Aorta (tissue), 5 donors: Measurements from ENCODE around the gene SPACA7. TPM values are rescaled to one million over a fixed set of nuclear protein-coding genes. Genes with fewer than 3 reads are reported as not detected.
A peak's percentile ranks its signal among the peaks of the same experiment; 100 is the strongest.
"Not testable (repeated sequence)": the region's sequence is repeated elsewhere in the genome, so short reads cannot be mapped to it uniquely, and the experiment has no call there.

Experiments used
- ATAC-seq: fragments of 200-7000 bp; cut with Tn5 transposase; one replicate; pipeline ENCODE4 v1.9.1; 2022; ENCODE audit warnings: moderate library complexity; ENCODE audit not compliant: low FRiP score
- DNase-seq, 2 donors: peaks; one replicate each; pipeline ENCODE4 v3.0.0-alpha.2; 2020
- H3K27ac ChIP-seq, 2 donors: one replicate each; pipeline ENCODE4 v1.5.1; 2013; ENCODE audit warnings: low read length in 2 of 2, mild to moderate bottlenecking in 2 of 2, moderate library complexity in 2 of 2, control low read depth in 1 of 2, inconsistent platforms in 1 of 2, low read depth in 1 of 2
- H3K27me3 ChIP-seq, 2 donors: one replicate each; pipeline ENCODE4 v1.6.1; 2013; ENCODE audit warnings: control low read depth in 1 of 2, low read length in 1 of 2, mild to moderate bottlenecking in 1 of 2, moderate library complexity in 1 of 2; ENCODE audit not compliant: insufficient read depth in 2 of 2, control insufficient read depth in 1 of 2
- H3K36me3 ChIP-seq, 2 donors: one replicate each; pipeline ENCODE4 v1.6.1; 2013; ENCODE audit warnings: control low read depth in 1 of 2, low read length in 1 of 2, mild to moderate bottlenecking in 1 of 2; ENCODE audit not compliant: insufficient read depth in 2 of 2, control insufficient read depth in 1 of 2
- H3K4me1 ChIP-seq, 2 donors: one replicate each; pipeline ENCODE4 v1.6.1; 2013; ENCODE audit warnings: low read length in 2 of 2, control low read depth in 1 of 2, mild to moderate bottlenecking in 1 of 2, moderate library complexity in 1 of 2; ENCODE audit not compliant: insufficient read depth in 2 of 2, control insufficient read depth in 1 of 2
- H3K4me3 ChIP-seq, 2 donors: one replicate each; pipeline ENCODE4 v1.5.1; 2013; ENCODE audit warnings: low read length in 2 of 2, control low read depth in 1 of 2, mild to moderate bottlenecking in 1 of 2
- H3K9me3 ChIP-seq: one replicate; pipeline ENCODE4 v1.6.1; 2013; ENCODE audit warnings: mild to moderate bottlenecking, low read length; ENCODE audit not compliant: control insufficient read depth
- WGBS, 2 donors: extraction: QIAGEN DNeasy Blood & Tissue Kit; methylation state at CpG; one replicate each; pipeline ENCODE4 v1.1.7; 2013; 5-methylcytosine and 5-hydroxymethylcytosine counted together
- intact Hi-C, 2 donors: fragments of 100-400 bp; cut with DNase I; formaldehyde crosslinking; loops; one replicate each; pipeline versions ENCODE4 v1.14.2 to v1.15.0; 2022
- polyA plus RNA-seq, 2 donors: library from polyadenylated mRNA; stranded (reverse); fragments of 200-250 nt; gene quantifications; one replicate each; pipeline ENCODE4 v1.2.3, GENCODE V29; 2013
- total RNA-seq, 2 donors: library from RNA; stranded (reverse); fragmentation: NEBNext Ultra II Directional; extraction: Animal tissue kit (Norgen Biotek cat#: 25700); gene quantifications; one replicate each; pipeline ENCODE4 v1.2.1, GENCODE V29; 2021
- donor health status: healthy with polysubstance abuse.
- donor health status: Bipolar disorder and iron deficiency.
- donor health status: DM: no; HTN: no; CAD: no.
- donor health status: DM: no; HTN: no; CAD: no.
- donor health status: DM: yes; HTN: yes; CAD: no.

The SPACA7 gene
- total and polyA plus RNA-seq, 4 donors, result 0.45 TPM; not detected in 3

GRCh38 chr13:112424098-112424497 lies 47.9 kb downstream of the SPACA7 start:
- DNase-seq (peak in 1 of 2 donors; percentile 27), ATAC-seq (no peak)
- H3K4me1 ChIP-seq, result no peaks in the 10 kb centered on the region
- H3K27ac ChIP-seq, result no peak overlapping the region
- H3K4me3 ChIP-seq, result no peak overlapping the region
- H3K36me3 ChIP-seq, result no peaks in the 10 kb centered on the region
- 88 to 89% methylated on average over 12 to 14 of the region's 14 CpGs for WGBS, 2 donors
- no peaks in the 10 kb centered on the region for H3K27me3 ChIP-seq
- intact Hi-C loops, result no loop called here
- H3K9me3 ChIP-seq, result peaks cover 10% of the 10 kb centered on the region

DNA sequence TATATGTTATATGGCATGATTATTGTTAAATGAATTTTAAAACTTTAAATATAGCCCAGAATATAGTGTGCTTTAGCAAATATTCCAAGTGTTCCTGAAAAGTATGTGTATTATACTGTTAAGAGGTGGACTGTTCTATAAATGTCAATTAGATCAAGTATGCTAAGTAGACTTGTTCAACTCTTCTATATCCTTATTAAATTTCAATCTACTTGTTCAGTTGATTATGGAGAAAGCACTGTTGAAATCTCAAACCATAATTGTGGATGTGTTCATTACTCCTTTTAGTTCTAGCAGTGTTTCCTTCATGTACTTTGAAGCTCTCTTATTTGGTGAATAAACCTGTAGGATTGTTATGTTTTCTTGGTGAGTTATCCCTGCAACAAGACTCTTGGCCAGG lies 52.5 kb downstream of the SPACA7 start:
- H3K36me3 ChIP-seq, result no peaks in the 10 kb centered on the region
- no peak overlapping the region for H3K27ac ChIP-seq
- no peaks in the 10 kb centered on the region for H3K27me3 ChIP-seq
- H3K9me3 ChIP-seq, result peaks cover 6% of the 10 kb centered on the region
- no peak for ATAC-seq
- no peak for DNase-seq
- intact Hi-C loops, result no loop called here
- H3K4me1 ChIP-seq, result no peaks in the 10 kb centered on the region
- H3K4me3 ChIP-seq, result no peak overlapping the region

DNA sequence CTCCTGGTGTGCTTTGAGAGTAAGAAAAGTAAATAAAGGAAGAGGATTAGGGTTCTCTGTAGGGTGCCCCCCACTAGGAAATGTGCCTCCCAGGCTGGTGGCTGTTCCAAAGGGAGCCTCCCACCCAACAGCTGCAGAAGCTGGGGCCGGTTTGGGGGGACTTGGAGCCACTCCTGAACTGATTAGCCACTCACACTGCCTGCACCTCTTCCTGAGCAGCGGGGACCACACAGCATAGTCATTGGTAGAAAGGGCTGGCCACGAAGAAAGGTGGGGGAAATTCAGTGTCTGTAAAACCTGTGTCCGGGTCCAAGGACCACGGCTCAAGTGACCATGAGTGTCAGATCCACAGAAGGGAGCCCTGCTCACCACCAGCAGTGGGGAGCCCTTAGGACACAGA lies 55.6 kb downstream of the SPACA7 start:
- Histone ChIP-seq H3K36me3 (no peaks in the 10 kb centered on the region), H3K4me1 (no peaks in the 10 kb centered on the region), H3K4me3 (no peak overlapping the region), H3K27me3 (no peaks in the 10 kb centered on the region), H3K9me3 (peaks cover 3% of the 10 kb centered on the region), H3K27ac (no peak overlapping the region)
- ATAC-seq (no peak), DNase-seq (peak in 1 of 2 donors; percentile 52)
- intact Hi-C loops, result no loop called here
- 76 to 77% methylated on average over 5 of the region's 5 CpGs for WGBS, 2 donors

GRCh38 chr13:112432734-112433133 lies 56.6 kb downstream of the SPACA7 start:
- WGBS, 2 donors, result 64 to 70% methylated on average over 4 to 5 of the region's 5 CpGs
- H3K4me3 ChIP-seq, H3K4me1 ChIP-seq, ATAC-seq, H3K9me3 ChIP-seq, H3K27me3 ChIP-seq, intact Hi-C loops, H3K27ac ChIP-seq, H3K36me3 ChIP-seq: not testable (repeated sequence)
- DNase-seq, result peak in 1 of 2 donors; percentile 25

- ATAC-seq, H3K9me3 ChIP-seq, H3K36me3 ChIP-seq, H3K27ac ChIP-seq, H3K4me1 ChIP-seq, H3K27me3 ChIP-seq, H3K4me3 ChIP-seq, intact Hi-C loops: not testable (repeated sequence)
- WGBS, 2 donors, result 89% methylated on average over 16 of the region's 16 CpGs
- peak in 1 of 2 donors; percentile 62 for DNase-seq
Measured at GRCh38 chr13:112433517-112433916, 57.4 kb downstream of the SPACA7 start.

- Histone ChIP-seq H3K4me3 (no peak overlapping the region), H3K27me3 (no peaks in the 10 kb centered on the region), H3K9me3 (peaks cover 3% of the 10 kb centered on the region), H3K36me3 (no peaks in the 10 kb centered on the region), H3K4me1 (no peaks in the 10 kb centered on the region), H3K27ac (no peak overlapping the region)
- intact Hi-C loops, result no loop called here
- ATAC-seq (no peak), DNase-seq (peak in 1 of 2 donors; percentile 68)
- WGBS, 2 donors, result 83 to 87% methylated on average over 11 to 13 of the region's 13 CpGs
Measured at GRCh38 chr13:112434032-112434431, 57.9 kb downstream of the SPACA7 start.

DNA sequence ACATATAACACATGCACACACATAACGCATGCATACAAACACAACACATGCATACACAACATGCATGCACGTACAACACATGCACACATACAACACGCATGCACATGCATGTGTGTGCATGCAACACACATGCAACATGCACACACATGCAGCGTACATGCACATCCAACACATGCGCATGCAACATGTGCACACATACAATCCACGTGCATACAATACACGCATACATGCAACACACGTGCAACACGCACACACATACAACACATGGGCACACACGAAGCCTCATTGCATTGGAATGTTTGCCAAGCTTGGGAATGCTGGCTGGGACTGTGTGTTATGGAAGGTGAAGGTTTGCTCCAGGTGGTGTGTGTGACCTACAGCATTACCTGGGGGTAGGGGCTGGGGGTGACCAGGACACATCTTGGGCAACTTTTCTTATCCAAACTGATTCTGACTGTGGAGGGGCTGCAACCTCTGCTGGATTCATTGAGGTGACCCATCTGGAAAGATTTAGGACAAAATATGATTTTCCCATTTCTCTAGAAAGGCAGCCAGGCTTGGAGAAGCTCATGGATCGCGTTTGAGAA lies 58.9 kb downstream of the SPACA7 start:
- DNase-seq (no peak), ATAC-seq (no peak)
- intact Hi-C loops, result no loop called here
- no peaks in the 10 kb centered on the region for H3K4me1 ChIP-seq
- WGBS, 2 donors, result 83 to 84% methylated on average over 12 of the region's 12 CpGs
- H3K27ac ChIP-seq, result no peak overlapping the region
- peaks cover 1% of the 10 kb centered on the region for H3K9me3 ChIP-seq
- H3K36me3 ChIP-seq, result no peaks in the 10 kb centered on the region
- H3K4me3 ChIP-seq, result no peak overlapping the region
- H3K27me3 ChIP-seq, result no peaks in the 10 kb centered on the region

GRCh38 chr13:112435973-112436372 lies 59.8 kb downstream of the SPACA7 start:
- ATAC-seq (no peak), DNase-seq (no peak)
- Histone ChIP-seq H3K4me1 (no peaks in the 10 kb centered on the region), H3K27me3 (no peaks in the 10 kb centered on the region), H3K36me3 (no peaks in the 10 kb centered on the region), H3K27ac (no peak overlapping the region), H3K9me3 (no peaks in the 10 kb centered on the region), H3K4me3 (no peak overlapping the region)
- intact Hi-C loops, result no loop called here
- WGBS, 2 donors, result 85 to 87% methylated on average over 9 of the region's 9 CpGs

- no peaks in the 10 kb centered on the region for H3K27me3 ChIP-seq
- no peaks in the 10 kb centered on the region for H3K4me1 ChIP-seq
- no peak overlapping the region for H3K4me3 ChIP-seq
- no peaks in the 10 kb centered on the region for H3K36me3 ChIP-seq
- WGBS, 2 donors, result 69 to 75% methylated on average over 1 of the region's 1 CpG
- intact Hi-C loops, result no loop called here
- ATAC-seq (no peak), DNase-seq (no peak)
- H3K9me3 ChIP-seq, result no peaks in the 10 kb centered on the region
- H3K27ac ChIP-seq, result no peak overlapping the region
Measured at GRCh38 chr13:112438094-112438493, 61.9 kb downstream of the SPACA7 start.
